Esophagus squamous epithelium (tissue), 5 donors: Measurements from ENCODE around the gene ISM2. TPM values are rescaled to one million over a fixed set of nuclear protein-coding genes. Genes with fewer than 3 reads are reported as not detected.
A peak's percentile ranks its signal among the peaks of the same experiment; 100 is the strongest.

Experiments
- DNase-seq: peaks from one replicate; lab custom pipeline; 2025; lab: John Stamatoyannopoulos, UW
- H3K27ac ChIP-seq, 4 donors: fragments of 200-600 bp; sonication (generic); one replicate each; pipeline ENCODE4 v1.5.1; 2016 to 2019; ENCODE audit warnings: mild to moderate bottlenecking in 1 of 4
- H3K27me3 ChIP-seq, 4 donors: fragments of 200-600 bp; sonication (generic); 1 replicate in 3 of 4; 2 replicates in 1 of 4; pipeline versions ENCODE4 v1.5.1 to v1.6.0; 2017 to 2021; ENCODE audit warnings: antibody characterized with exemption in 1 of 4
- H3K36me3 ChIP-seq, 3 donors: fragments of 200-600 bp; sonication (generic); one replicate each; pipeline ENCODE4 v1.5.1; 2016 to 2019
- H3K4me1 ChIP-seq, 3 donors: fragments of 200-600 bp; sonication (generic); one replicate each; pipeline ENCODE4 v1.5.1; 2017 to 2019
- H3K4me3 ChIP-seq, 4 donors: fragments of 200-600 bp; sonication (generic); 1 replicate in 3 of 4; 2 replicates in 1 of 4; pipeline ENCODE4 v1.5.1; 2016 to 2019; ENCODE audit warnings: mild to moderate bottlenecking in 2 of 4, moderate library complexity in 1 of 4
- H3K9me3 ChIP-seq, 3 donors: fragments of 200-600 bp; sonication (generic); one replicate each; pipeline ENCODE4 v1.5.1; 2016 to 2019
- CTCF ChIP-seq, 6 experiments: fragments of 450-650 bp in 4 of 6; fragments of 200-600 bp in 2 of 6; sonication (generic) in 2 of 6; IDR thresholded peaks; one replicate each; pipeline ENCODE4 v1.5.1; 2016 to 2019; ENCODE audit warnings: antibody characterized with exemption in 6 of 6, mild to moderate bottlenecking in 4 of 6, moderate library complexity in 4 of 6
- POLR2A ChIP-seq, 4 donors: fragments of 450-650 bp; IDR thresholded peaks; one replicate each; pipeline ENCODE4 v1.6.1; 2017; ENCODE audit warnings: antibody characterized with exemption in 4 of 4, mild to moderate bottlenecking in 4 of 4, moderate library complexity in 3 of 4
- WGBS, 2 donors: methylation state at CpG; one replicate each; pipeline ENCODE4 v1.1.5; 2018; 5-methylcytosine and 5-hydroxymethylcytosine counted together
- intact Hi-C: fragments of 100-400 bp; cut with DNase I; formaldehyde crosslinking; loops from one replicate; pipeline ENCODE4 v1.15.0; 2022
- total RNA-seq, 4 donors: library from RNA; depleted of rRNA; stranded (reverse); fragments of >200 nt; gene quantifications; one replicate each; pipeline ENCODE4 v1.1.0, GENCODE V29; 2016
- donor health status: DM: yes; HTN: yes; CAD: no.

Gene ISM2
- total RNA-seq, 4 donors from 2014 or later: 1.6 to 1.7 TPM; not detected in 2

DNA sequence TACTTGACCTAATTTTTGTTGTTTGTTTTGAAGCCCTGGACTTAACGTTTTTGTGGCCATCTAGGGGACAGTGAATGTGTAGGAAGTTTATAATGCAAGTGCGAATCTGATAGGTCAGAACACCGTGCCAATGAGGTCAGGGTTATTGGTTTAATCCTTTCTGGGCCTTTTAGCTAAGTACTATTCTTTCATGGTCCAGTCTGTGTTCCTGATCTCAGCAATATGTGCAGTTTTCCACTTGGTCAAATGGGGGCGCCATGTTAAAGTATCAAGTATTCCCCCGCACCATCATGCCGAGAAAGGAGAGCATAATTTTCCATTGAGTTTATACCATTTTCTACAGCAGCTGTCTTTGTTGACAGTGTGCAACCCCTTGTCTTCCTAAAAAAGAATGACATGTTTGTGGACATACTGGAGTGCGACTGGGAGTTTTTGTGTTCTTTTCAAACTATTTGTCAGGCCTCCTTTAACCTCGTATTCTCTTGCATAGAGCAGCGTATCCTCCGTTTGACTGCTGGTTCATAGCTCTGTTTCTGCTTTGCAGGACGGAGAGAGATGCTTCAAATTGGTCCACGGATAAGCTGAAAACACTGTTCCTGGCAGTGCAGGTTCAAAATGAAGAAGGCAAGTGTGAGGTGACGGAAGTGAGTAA lies 39.4 kb downstream of the ISM2 start:
- peaks cover 0 to 38% (median 19%) of the 10 kb centered on the region in 3 donors for H3K4me1 ChIP-seq

DNA sequence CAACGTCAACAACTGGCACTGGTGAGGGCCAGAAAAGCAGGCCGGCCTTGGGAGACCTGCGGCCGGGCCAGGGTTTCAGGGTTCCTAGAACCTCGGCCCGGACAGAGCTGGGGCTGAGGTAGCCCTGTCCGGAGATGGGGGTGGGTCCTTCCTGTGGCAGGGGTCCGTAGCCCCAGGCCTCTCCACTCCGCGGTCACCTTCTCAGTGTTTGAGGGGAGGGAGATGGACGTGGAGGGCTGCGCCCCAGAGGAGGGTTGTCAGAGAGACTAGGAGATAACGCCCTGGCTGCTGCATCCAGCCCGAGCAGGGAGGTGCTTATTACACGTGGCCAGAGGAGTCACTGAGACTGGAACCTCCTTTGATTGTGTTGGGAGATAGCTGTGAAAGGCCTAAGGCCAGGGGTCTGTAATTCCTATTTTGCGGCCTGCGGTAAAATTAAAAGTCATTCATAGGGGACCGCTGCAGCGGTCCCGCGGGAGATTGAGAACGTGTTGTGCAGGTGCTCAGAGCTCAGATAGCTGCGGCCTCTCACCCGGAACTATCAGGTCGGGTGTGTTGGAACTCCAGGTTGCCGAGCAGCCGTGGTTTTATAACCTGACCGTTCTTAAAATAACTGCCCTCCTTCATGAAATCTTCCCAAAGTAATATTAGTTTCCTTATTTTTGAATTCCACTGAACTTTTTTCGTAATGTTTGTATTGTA lies 40.2 kb downstream of the ISM2 start:
- Histone ChIP-seq H3K36me3 (peaks cover 21 to 44% (median 37%) of the 10 kb centered on the region in 3 donors), H3K27ac (peak overlapping the region; percentile 88 to 96 (median 94)), H3K4me1 (peaks cover 0 to 38% (median 19%) of the 10 kb centered on the region in 3 donors), H3K9me3 (no peaks in the 10 kb centered on the region), H3K27me3 (no peaks in the 10 kb centered on the region), H3K4me3 (peak overlapping the region; percentile 83 to 99 (median 88))
- intact Hi-C loops: no loop called here
- TF ChIP-seq POLR2A (IDR thresholded peaks at IDR 0.05): no peak
- TF ChIP-seq CTCF (IDR thresholded peaks at IDR 0.05): no peak
- 0 to 1% methylated on average over 15 to 17 of the region's 29 CpGs for WGBS, 2 donors
- no peak for DNase-seq

More for the DNA sequence above, 39.4 kb downstream of the ISM2 start:
- peak in 5 of 6 experiments; percentile 12 to 56 (median 48) for TF ChIP-seq CTCF (IDR thresholded peaks at IDR 0.05)
- TF ChIP-seq POLR2A (IDR thresholded peaks at IDR 0.05): no peak
- 24 to 42% methylated on average over 11 to 13 of the region's 13 CpGs for WGBS, 2 donors
- H3K27ac ChIP-seq: peak overlapping the region in 2 of 4 donors; percentile 94 to 95
- no peaks in the 10 kb centered on the region for H3K9me3 ChIP-seq
- DNase-seq: peak; percentile 1
- H3K4me3 ChIP-seq: peak overlapping the region; percentile 83 to 99 (median 88)
- no peaks in the 10 kb centered on the region for H3K27me3 ChIP-seq
- peaks cover 21 to 46% (median 44%) of the 10 kb centered on the region in 3 donors for H3K36me3 ChIP-seq
- intact Hi-C loops: no loop called here

DNA sequence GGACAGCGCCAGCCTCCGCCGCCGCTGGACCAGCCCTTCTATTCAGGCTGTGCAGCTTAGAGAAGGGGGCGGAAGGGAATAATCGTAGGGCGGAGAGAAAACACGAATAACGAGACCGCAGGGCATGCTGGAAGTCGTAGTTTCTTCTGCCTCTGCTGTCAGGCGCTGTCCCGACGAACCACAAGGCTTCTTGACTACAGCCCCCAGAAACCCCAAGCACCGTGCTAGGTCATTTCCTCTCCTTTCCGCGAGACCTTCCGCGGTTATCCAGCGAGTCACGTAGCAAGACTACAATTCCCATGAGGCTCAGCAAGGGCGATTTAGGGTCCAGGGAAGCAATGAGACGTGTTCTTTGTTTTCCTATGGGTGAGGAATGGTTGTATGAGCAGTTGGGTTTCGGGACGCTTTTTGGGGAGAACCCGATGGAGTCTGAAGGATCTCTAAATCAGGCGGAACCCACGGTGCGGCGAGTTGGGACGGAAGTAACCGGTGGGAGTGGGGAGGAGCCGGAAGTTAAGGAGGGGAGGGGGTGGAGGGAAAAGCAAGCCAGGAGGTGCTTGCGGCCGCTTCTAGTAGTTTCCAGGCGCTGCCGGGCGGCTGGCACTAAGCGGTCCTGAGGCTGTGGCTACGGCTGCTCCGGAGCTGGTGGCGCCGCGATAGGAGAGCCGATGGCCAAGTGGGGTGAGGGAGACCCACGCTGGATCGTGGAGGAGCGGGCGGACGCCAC lies 40.9 kb downstream of the ISM2 start, which contains the start of the genes AHSA1 and VIPAS39:
Gene AHSA1 (plus strand): TSS at position 572 of the 727 bp plus-strand sequence. CDS start 97 bp downstream, at position 669.
Gene VIPAS39 (minus strand): TSS at position 80 of the 727 bp plus-strand sequence. CDS start 3,499 bp downstream, outside the sequence.
- TF ChIP-seq POLR2A (IDR thresholded peaks at IDR 0.05): peak in 3 of 4 donors; percentile 54 to 74 (median 66)
- no peak for TF ChIP-seq CTCF (IDR thresholded peaks at IDR 0.05)
- peak; percentile 92 for DNase-seq
- Histone ChIP-seq H3K9me3 (no peaks in the 10 kb centered on the region), H3K36me3 (peaks cover 16 to 44% (median 30%) of the 10 kb centered on the region in 3 donors), H3K27ac (peak within 1 kb of the TSS; percentile 88 to 96 (median 94)), H3K4me1 (peaks cover 0 to 38% (median 19%) of the 10 kb centered on the region in 3 donors), H3K27me3 (no peaks in the 10 kb centered on the region), H3K4me3 (peak within 1 kb of the TSS; percentile 83 to 99 (median 88))
- WGBS, 2 donors: 0 to 1% methylated on average over 26 to 39 of the region's 50 CpGs
- intact Hi-C loops: no loop called here

GRCh38 chr14:77457115-77457521 lies 41.5 kb downstream of the ISM2 start:
- H3K4me1 ChIP-seq: peaks cover 0 to 38% (median 19%) of the 10 kb centered on the region in 3 donors
- DNase-seq: no peak
- intact Hi-C loops: no loop called here
- peak overlapping the region; percentile 88 to 96 (median 94) for H3K27ac ChIP-seq
- peaks cover 11 to 44% (median 24%) of the 10 kb centered on the region in 3 donors for H3K36me3 ChIP-seq
- H3K9me3 ChIP-seq: no peaks in the 10 kb centered on the region
- no peaks in the 10 kb centered on the region for H3K27me3 ChIP-seq
- TF ChIP-seq CTCF (IDR thresholded peaks at IDR 0.05) (no peak), POLR2A (IDR thresholded peaks at IDR 0.05) (peak in 2 of 4 donors; percentile 32 to 73)
- H3K4me3 ChIP-seq: peak overlapping the region; percentile 83 to 99 (median 88)
- 0% methylated on average over 5 to 17 of the region's 18 CpGs for WGBS, 2 donors
